ENCODE results near the gene BTC. TPM values are rescaled to one million over a fixed set of nuclear protein-coding genes. Genes with fewer than 3 reads are reported as not detected.

The BTC gene
- total RNA-seq, 1 experiment from 2014 or later: not detected

DNA sequence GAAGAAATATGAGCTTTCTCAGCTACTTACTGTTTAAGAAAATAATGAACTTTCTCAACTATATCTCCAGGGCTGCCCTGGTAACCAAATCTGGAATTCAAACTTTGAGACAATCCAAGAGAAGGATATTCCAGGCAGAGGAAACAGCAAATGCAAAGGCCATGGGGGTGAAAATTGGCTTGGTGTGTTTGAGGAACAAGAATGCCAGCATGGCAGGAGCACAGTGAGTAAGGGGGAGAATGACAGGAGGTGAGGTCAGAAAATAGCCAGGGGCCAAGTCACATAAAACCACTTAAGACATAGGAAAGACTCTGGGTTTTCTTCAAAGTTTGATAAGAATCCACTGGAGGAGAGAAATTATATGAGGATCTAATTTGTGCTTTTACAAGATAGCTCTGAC lies 27.2 kb upstream of the BTC start:
- Histone ChIP-seq H2BK12ac (ENCODE audit: insufficient read length, low read depth, low read length) (no peak overlapping the region), H3T11ph (ENCODE audit: low read length) (no peak overlapping the region), H3K9ac (ENCODE audit: extremely low read depth, insufficient read length, low read length) (no peak overlapping the region), H2AFZ (ENCODE audit: low read length) (no peak overlapping the region), H2BK120ac (ENCODE audit: low read depth, low read length, poor library complexity, severe bottlenecking) (no peak overlapping the region), H3K79me1 (ENCODE audit: insufficient read depth, low read depth, low read length, poor library complexity, severe bottlenecking) (no peaks in the 10 kb centered on the region), H3K4ac (ENCODE audit: low read depth, low read length) (no peak overlapping the region), H3K4me1 (ENCODE audit: insufficient read depth, low read length) (no peaks in the 10 kb centered on the region), H3K56ac (ENCODE audit: insufficient read length, low read depth, low read length) (no peak overlapping the region), H3K27me3 (ENCODE audit: insufficient read depth, low read length) (no peaks in the 10 kb centered on the region), H3K4me2 (ENCODE audit: insufficient read depth, insufficient read length, low read length) (no peak overlapping the region), H4K8ac (replicated peaks; ENCODE audit: insufficient read length, low read depth, low read length) (no peak overlapping the region), H4K91ac (ENCODE audit: insufficient read length, low read depth, low read length) (no peak overlapping the region), H2BK15ac (ENCODE audit: low read depth, low read length) (no peak overlapping the region), H3K18ac (ENCODE audit: insufficient read length, low read depth, low read length) (no peak overlapping the region), H3K9me3 (ENCODE audit: control insufficient read depth, low read depth, low read length) (no peaks in the 10 kb centered on the region), H4K5ac (ENCODE audit: insufficient read length, low read depth, low read length) (no peak overlapping the region), H2BK5ac (ENCODE audit: insufficient read length, low read length) (no peak overlapping the region), H3K23ac (ENCODE audit: insufficient read length, low read depth, low read length) (no peak overlapping the region), H2AK5ac (ENCODE audit: insufficient read length, low read length) (no peak overlapping the region), H2BK20ac (ENCODE audit: low read depth, low read length, poor library complexity, severe bottlenecking) (no peak overlapping the region), H4K20me1 (ENCODE audit: control insufficient read depth, insufficient read depth, insufficient read length) (no peaks in the 10 kb centered on the region), H3K27ac (ENCODE audit: insufficient read length, low read depth, low read length) (no peak overlapping the region), H3K79me2 (ENCODE audit: insufficient read depth, low read length) (no peaks in the 10 kb centered on the region), H3K14ac (ENCODE audit: insufficient read depth, low read length) (no peak overlapping the region), H3K23me2 (ENCODE audit: insufficient read length, low read depth, low read length, poor library complexity, severe bottlenecking) (no peaks in the 10 kb centered on the region)
- TF ChIP-seq, protein P1, sequence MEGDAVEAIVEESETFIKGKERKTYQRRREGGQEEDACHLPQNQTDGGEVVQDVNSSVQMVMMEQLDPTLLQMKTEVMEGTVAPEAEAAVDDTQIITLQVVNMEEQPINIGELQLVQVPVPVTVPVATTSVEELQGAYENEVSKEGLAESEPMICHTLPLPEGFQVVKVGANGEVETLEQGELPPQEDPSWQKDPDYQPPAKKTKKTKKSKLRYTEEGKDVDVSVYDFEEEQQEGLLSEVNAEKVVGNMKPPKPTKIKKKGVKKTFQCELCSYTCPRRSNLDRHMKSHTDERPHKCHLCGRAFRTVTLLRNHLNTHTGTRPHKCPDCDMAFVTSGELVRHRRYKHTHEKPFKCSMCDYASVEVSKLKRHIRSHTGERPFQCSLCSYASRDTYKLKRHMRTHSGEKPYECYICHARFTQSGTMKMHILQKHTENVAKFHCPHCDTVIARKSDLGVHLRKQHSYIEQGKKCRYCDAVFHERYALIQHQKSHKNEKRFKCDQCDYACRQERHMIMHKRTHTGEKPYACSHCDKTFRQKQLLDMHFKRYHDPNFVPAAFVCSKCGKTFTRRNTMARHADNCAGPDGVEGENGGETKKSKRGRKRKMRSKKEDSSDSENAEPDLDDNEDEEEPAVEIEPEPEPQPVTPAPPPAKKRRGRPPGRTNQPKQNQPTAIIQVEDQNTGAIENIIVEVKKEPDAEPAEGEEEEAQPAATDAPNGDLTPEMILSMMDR (conservative IDR thresholded peaks at IDR 0.05): no peak
- no peak overlapping the region for H3K27ac Mint-ChIP-seq
- DNase-seq: no peak
- no peaks in the 10 kb centered on the region for H3K27me3 Mint-ChIP-seq (ENCODE audit: low read depth)
- H3K4me3 Mint-ChIP-seq: no peak overlapping the region
- H3K4me1 Mint-ChIP-seq: peaks cover 1 to 7% of the 10 kb centered on the region in 2 experiments
- no peaks in the 10 kb centered on the region; a peak in 2 of 5 replicates for H3K9me3 Mint-ChIP-seq
- H3K36me3 Mint-ChIP-seq (ENCODE audit: insufficient read depth in 1 of 3, low read depth in 3 of 3): no peaks in the 10 kb centered on the region
